Measurements from ENCODE around the gene U2AF1L4.

- no peak for TF ChIP-seq POLR2AphosphoS5 (IDR thresholded peaks at IDR 0.05)
- TF ChIP-seq, protein P1, sequence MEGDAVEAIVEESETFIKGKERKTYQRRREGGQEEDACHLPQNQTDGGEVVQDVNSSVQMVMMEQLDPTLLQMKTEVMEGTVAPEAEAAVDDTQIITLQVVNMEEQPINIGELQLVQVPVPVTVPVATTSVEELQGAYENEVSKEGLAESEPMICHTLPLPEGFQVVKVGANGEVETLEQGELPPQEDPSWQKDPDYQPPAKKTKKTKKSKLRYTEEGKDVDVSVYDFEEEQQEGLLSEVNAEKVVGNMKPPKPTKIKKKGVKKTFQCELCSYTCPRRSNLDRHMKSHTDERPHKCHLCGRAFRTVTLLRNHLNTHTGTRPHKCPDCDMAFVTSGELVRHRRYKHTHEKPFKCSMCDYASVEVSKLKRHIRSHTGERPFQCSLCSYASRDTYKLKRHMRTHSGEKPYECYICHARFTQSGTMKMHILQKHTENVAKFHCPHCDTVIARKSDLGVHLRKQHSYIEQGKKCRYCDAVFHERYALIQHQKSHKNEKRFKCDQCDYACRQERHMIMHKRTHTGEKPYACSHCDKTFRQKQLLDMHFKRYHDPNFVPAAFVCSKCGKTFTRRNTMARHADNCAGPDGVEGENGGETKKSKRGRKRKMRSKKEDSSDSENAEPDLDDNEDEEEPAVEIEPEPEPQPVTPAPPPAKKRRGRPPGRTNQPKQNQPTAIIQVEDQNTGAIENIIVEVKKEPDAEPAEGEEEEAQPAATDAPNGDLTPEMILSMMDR (IDR thresholded peaks at IDR 0.05), result no peak
- TF ChIP-seq POLR2A (IDR thresholded peaks at IDR 0.05), result no peak
- no peak for TF ChIP-seq EP300 (IDR thresholded peaks at IDR 0.05)
Measured at GRCh38 chr19:35723671-35724070, 21.5 kb downstream of the U2AF1L4 start.

All from sigmoid colon (tissue), 4 donors.